Measurements from ENCODE around the gene AOC3. TPM values are rescaled to one million over a fixed set of nuclear protein-coding genes. Genes with fewer than 3 reads are reported as not detected.
"Not testable (repeated sequence)": the region's sequence is repeated elsewhere in the genome, so short reads cannot be mapped to it uniquely, and the experiment has no call there.

The AOC3 gene
- total and polyA plus RNA-seq, 2 of the 8 experiments (the other 6 are each of a cell fraction or from before 2014, with no cell fraction given), result 2.5 to 2.7 TPM

DNA sequence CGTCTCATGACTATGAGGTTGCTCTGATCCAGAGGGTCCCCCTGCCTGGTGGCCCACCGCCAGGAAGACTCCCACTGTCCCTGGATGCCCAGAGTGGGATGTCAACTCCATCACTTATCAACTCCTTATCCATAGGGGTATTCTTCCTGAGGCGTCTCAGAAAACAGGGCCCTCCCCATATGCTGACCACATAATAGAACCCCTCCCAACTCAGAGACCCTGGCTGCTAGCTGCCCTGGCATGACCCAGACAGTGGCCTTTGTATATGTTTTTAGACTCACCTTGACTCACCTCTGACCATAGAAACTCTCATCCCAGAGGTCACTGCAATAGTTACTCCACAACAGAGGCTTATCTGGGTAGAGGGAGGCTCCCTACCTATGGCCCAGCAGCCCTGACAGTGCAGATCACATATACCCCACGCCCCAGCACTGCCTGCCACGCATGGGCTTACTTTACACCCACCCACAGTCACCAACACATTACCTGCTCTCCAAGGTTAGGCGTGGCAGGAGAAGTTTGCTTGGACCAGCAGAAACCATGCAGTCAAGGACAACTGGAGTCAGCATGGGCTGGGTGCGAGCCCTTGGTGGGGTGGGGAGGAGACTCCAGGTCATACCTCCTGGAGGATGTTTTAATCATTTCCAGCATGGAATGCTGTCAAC is 47.3 kb downstream of the AOC3 start (continued):
- TF ChIP-seq RNF2 (IDR thresholded peaks at IDR 0.05; ENCODE audit: borderline replicate concordance, low read depth, low read length, missing control alignments, poor library complexity, severe bottlenecking) (no peak), RAD21 (IDR thresholded peaks at IDR 0.05 in 1 of 2, conservative IDR thresholded peaks at IDR 0.05 in 1 of 2; ENCODE audit: low read depth in 2 of 2, low read length in 2 of 2) (no peak)

DNA sequence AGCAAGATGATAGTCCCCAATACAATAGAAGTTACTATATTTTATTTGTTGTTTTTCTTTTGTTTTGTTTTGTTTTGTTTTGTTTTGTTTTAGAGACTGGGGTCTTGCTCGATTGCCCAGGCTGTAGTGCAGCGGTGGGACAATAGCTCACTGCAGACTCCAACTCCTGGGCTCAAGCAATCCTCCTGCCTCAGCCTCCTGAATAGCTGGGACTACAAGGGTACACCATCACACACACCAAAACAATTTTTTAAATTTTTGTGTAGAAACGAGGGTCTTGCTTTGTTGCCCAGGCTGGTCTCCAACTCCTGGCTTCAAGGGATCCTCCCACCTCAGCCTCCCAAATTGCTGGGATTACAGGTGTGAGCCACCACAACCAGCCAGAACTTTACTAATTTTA is 49.0 kb downstream of the AOC3 start:
- H3K9me3 ChIP-seq (ENCODE audit: insufficient read depth in 2 of 2, low read depth in 1 of 2, low read length in 1 of 2); H3K79me2 ChIP-seq (ENCODE audit: control insufficient read depth in 1 of 2, insufficient read depth in 2 of 2, low read length in 2 of 2); H2BK12ac ChIP-seq (ENCODE audit: low read depth, low read length); DNase-seq (ENCODE audit: low read depth in 1 of 2, low spot score in 2 of 2); H3K27ac ChIP-seq (ENCODE audit: low read depth, low read length); H2BK5ac ChIP-seq (ENCODE audit: low read depth, low read length); H4K8ac ChIP-seq (ENCODE audit: extremely low read depth, insufficient read depth, low read length); H3K9ac ChIP-seq (replicated peaks in 1 of 4; ENCODE audit: extremely low read depth in 1 of 4, low read depth in 3 of 4, low read length in 3 of 4); H3K4me3 ChIP-seq (ENCODE audit: extremely low read depth in 1 of 4, insufficient read depth in 2 of 4, low read depth in 3 of 4, low read length in 4 of 4); H2BK120ac ChIP-seq (replicated peaks; ENCODE audit: low read depth, low read length); H3K27me3 ChIP-seq (replicated peaks in 1 of 4; ENCODE audit: control insufficient read depth in 3 of 4, extremely low read depth in 1 of 4, insufficient read depth in 3 of 4, low read length in 3 of 4); H3K4me2 ChIP-seq (ENCODE audit: insufficient read depth in 1 of 2, low read depth in 2 of 2, low read length in 2 of 2); H3K14ac ChIP-seq (ENCODE audit: insufficient read length); H2AFZ ChIP-seq (ENCODE audit: low read length); H3K4me1 ChIP-seq (replicated peaks in 1 of 4; ENCODE audit: control insufficient read depth in 3 of 4, insufficient read depth in 4 of 4, low read length in 3 of 4); H3K18ac ChIP-seq (ENCODE audit: extremely low read depth, low read length); H2BK15ac ChIP-seq (ENCODE audit: low read length); H3K56ac ChIP-seq (replicated peaks; ENCODE audit: insufficient read length, low read depth, low read length); FAIRE-seq; H4K91ac ChIP-seq (replicated peaks; ENCODE audit: insufficient read length, low read length); H3K79me1 ChIP-seq (ENCODE audit: low read depth, low read length); H3K4ac ChIP-seq (replicated peaks; ENCODE audit: insufficient read length, low read depth, low read length); H4K20me1 ChIP-seq (replicated peaks in 1 of 2; ENCODE audit: control insufficient read depth in 1 of 2, insufficient read depth in 2 of 2, low read length in 2 of 2); H3K23me2 ChIP-seq (ENCODE audit: low read depth, low read length); H4K5ac ChIP-seq (ENCODE audit: insufficient read length, low read depth, low read length); H2AK5ac ChIP-seq (ENCODE audit: low read depth, low read length); H3K36me3 ChIP-seq (ENCODE audit: control insufficient read depth in 2 of 4, insufficient read depth in 4 of 4, low read length in 3 of 4); H3K23ac ChIP-seq (ENCODE audit: insufficient read length); H2BK20ac ChIP-seq (ENCODE audit: low read length): not testable (repeated sequence)
- POLR2A ChIA-PET (ENCODE audit: partially characterized antibody), result interaction anchor here (0.6 kb wide), 1 partner anchor 23 kb away, joined by 3 read pairs; no protein-coding TSS in a partner anchor
- WGBS, 2 experiments (ENCODE audit: extremely low coverage in 1 of 2, insufficient coverage in 1 of 2, insufficient read length in 1 of 2, insufficient replicate concordance in 2 of 2, low coverage in 1 of 2, low lambda C conversion rate in 2 of 2, missing lambda C conversion rate in 1 of 2), result 91% methylated on average over 3 of the region's 3 CpGs; no CpG with 5 or more reads in 1 of the 2 experiments
- CTCF ChIA-PET (ENCODE audit: partially characterized antibody), result interaction anchor here (1.0 kb wide), 2 partner anchors 29 to 57 kb away, joined by 3 read pairs; no protein-coding TSS in a partner anchor

Data from H1 (cell line).